Cerebellar nuclear complex (tissue), 1 donor: Measurements from ENCODE around the gene STEEP1.

Experiments
- DNase-seq, 2 experiments: peaks; one replicate each; lab custom pipeline; 2025; lab: John Stamatoyannopoulos, UW

The STEEP1 gene

DNA sequence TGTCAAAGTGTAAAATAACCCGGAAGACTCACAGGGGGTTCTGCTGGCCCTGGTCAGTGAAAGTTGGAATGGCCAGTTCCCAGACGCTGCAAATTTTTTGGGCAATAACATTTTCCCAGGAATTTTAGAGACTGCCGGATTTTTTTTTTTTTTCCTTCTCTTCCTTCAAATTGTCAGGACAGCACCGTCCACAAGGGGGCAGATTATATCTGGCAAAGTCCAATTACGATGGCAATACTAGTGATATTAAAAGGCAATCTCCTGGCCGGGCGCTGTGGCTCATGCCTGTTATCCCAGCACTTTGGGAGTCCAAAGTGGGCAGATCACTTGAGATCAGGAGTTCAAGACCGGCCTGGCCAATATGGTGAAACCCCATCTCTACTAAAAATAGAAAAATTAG lies 76.5 kb downstream of the STEEP1 start:
- peak in 1 of 2 experiments; percentile 14 for DNase-seq
